SH-SY5Y (cell line): ENCODE measurements around the gene SPRED3.

ENCODE experiments used
- GATA2 ChIP-seq: IDR thresholded peaks from 2 replicates; pipeline ENCODE4 v1.6.1; 2011; ENCODE audit warnings: mild to moderate bottlenecking, low read depth, low read length
- GATA3 ChIP-seq: IDR thresholded peaks from 2 replicates; pipeline ENCODE4 v1.6.1; 2011; ENCODE audit warnings: low read depth, mild to moderate bottlenecking, low read length, moderate library complexity

- TF ChIP-seq GATA3, result no peak
- TF ChIP-seq GATA2, result no peak
Observed at GRCh38 chr19:38412961-38413360, 24.5 kb downstream of the SPRED3 start.
